Activated CD8-positive, alpha-beta memory T cell treated with anti-CD3 and anti-CD28 coated beads, Interleukin-2, amount 50 U/mL, for 4 hours (primary cell): ENCODE results near the gene C14orf132.
"Not testable (repeated sequence)": the region's sequence is repeated elsewhere in the genome, so short reads cannot be mapped to it uniquely, and the experiment has no call there.

Source experiments
- DNase-seq: peaks from one replicate; pipeline ENCODE4 v3.0.0-alpha.2; 2020

Gene C14orf132

GRCh38 chr14:96060186-96060933 lies 21.2 kb downstream of the C14orf132 start:
- DNase-seq = no peak

GRCh38 chr14:96062010-96062409 lies 22.8 kb downstream of the C14orf132 start:
- DNase-seq = no peak

GRCh38 chr14:96062506-96062905 lies 23.3 kb downstream of the C14orf132 start:
- no peak for DNase-seq

GRCh38 chr14:96064866-96065265 lies 25.7 kb downstream of the C14orf132 start:
- no peak for DNase-seq

- DNase-seq = no peak
These were observed 26.7 kb downstream of the C14orf132 start for GRCh38 chr14:96065661-96066459.

- DNase-seq = no peak
These were observed 27.8 kb downstream of the C14orf132 start for GRCh38 chr14:96066976-96067375.

GRCh38 chr14:96067985-96068930 lies 29.1 kb downstream of the C14orf132 start:
- no peak for DNase-seq

GRCh38 chr14:96069421-96069820 lies 30.3 kb downstream of the C14orf132 start:
- no peak for DNase-seq

- no peak for DNase-seq
These were observed 32.4 kb downstream of the C14orf132 start for GRCh38 chr14:96071561-96071960.

GRCh38 chr14:96072076-96072475 lies 32.9 kb downstream of the C14orf132 start:
- DNase-seq = no peak

GRCh38 chr14:96072746-96073145 lies 33.6 kb downstream of the C14orf132 start:
- DNase-seq = no peak

- DNase-seq = not testable (repeated sequence)
These were observed 34.3 kb downstream of the C14orf132 start for GRCh38 chr14:96073260-96074039.

GRCh38 chr14:96077983-96078624 lies 38.9 kb downstream of the C14orf132 start:
- no peak for DNase-seq

GRCh38 chr14:96078625-96079016 lies 39.5 kb downstream of the C14orf132 start:
- no peak for DNase-seq

- no peak for DNase-seq
These were observed 39.9 kb downstream of the C14orf132 start for GRCh38 chr14:96079066-96079465.

GRCh38 chr14:96080571-96080970 lies 41.4 kb downstream of the C14orf132 start:
- no peak for DNase-seq

GRCh38 chr14:96081224-96081623 lies 42.1 kb downstream of the C14orf132 start:
- no peak for DNase-seq

GRCh38 chr14:96081767-96082400 lies 42.7 kb downstream of the C14orf132 start:
- DNase-seq = no peak

- DNase-seq = no peak
These were observed 43.5 kb downstream of the C14orf132 start for GRCh38 chr14:96082420-96083300.

- no peak for DNase-seq
These were observed 44.6 kb downstream of the C14orf132 start for GRCh38 chr14:96083667-96084320.
